ENCODE measurements around the gene FOXP3.

Gene FOXP3

DNA sequence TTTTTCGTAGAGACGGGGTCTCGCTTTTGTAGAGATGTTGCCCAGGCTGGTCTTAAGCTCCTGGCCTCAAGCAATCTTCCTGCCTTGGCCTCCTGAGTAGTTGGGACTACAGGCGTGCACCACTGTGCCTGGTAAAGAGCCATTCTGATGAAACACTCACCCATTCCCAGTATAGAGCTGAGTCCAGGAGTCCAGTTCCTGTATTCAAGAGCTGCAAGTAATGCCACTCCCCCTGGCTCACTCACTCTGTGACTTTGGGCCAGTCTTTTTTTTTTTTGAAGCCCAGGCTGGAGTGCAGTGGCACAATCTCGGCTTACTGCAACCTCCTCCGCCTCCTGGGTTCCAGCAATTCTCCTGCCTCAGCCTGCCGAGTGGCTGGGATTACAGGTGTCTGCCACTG, 25.8 kb downstream of the FOXP3 start:
- WGBS: 95% methylated on average over 7 of the region's 7 CpGs

DNA sequence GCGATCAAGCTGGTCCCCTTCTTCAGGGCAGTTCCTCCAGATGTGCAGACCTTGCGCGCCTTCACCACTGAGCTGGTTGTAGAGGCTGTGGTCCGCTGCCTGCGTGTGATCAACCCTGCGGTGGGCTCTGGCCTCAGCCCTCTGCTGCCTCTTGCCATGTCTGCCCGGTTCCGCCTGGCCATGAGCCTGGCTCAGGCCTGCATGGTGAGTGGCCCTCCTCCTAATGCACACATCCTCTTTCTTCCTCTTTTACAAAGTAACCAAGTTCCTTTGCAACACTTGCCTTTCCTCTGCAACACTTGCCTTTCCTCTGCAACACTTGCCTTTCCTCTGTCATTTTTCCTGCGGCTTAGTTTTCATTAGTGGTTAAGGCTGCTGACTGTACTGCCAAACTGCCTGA, 27.4 kb downstream of the FOXP3 start:
- H3K79me1 ChIP-seq (replicated peaks; ENCODE audit: low read length, poor library complexity, severe bottlenecking): peaks cover 3% of the 10 kb centered on the region
- 98% methylated on average over 9 of the region's 9 CpGs for WGBS
- H3K27me3 ChIP-seq (ENCODE audit: control insufficient read depth in 1 of 2, insufficient read depth in 1 of 2, low read length in 2 of 2): peaks cover 0 to 4% of the 10 kb centered on the region in 2 experiments

More for the DNA sequence above, 25.8 kb downstream of the FOXP3 start:
- Histone ChIP-seq H3K27ac (ENCODE audit: low read length, poor library complexity, severe bottlenecking) (no peak overlapping the region), H3K14ac (ENCODE audit: low read length in 2 of 2) (no peak overlapping the region), H3K27me3 (ENCODE audit: control insufficient read depth in 1 of 2, insufficient read depth in 1 of 2, low read length in 2 of 2) (peaks cover 0 to 7% of the 10 kb centered on the region in 2 experiments), H4K91ac (ENCODE audit: low read length) (no peak overlapping the region), H3K4me1 (ENCODE audit: control insufficient read depth, insufficient read depth, low read depth, low read length) (no peaks in the 10 kb centered on the region), H3K23ac (ENCODE audit: low read length in 2 of 2) (no peak overlapping the region), H3K4me3 (ENCODE audit: insufficient read depth in 1 of 2, low read depth in 1 of 2, low read length in 2 of 2) (no peak overlapping the region), H3K4ac (ENCODE audit: low read depth in 1 of 2, low read length in 2 of 2) (no peak overlapping the region), H3K36me3 (ENCODE audit: control insufficient read depth in 1 of 2, insufficient read depth in 2 of 2, low read depth in 1 of 2, low read length in 2 of 2) (peaks cover 0 to 17% of the 10 kb centered on the region in 2 experiments), H2AK5ac (ENCODE audit: low read length, severe bottlenecking) (no peak overlapping the region), H3K4me2 (ENCODE audit: low read length, poor library complexity, severe bottlenecking) (no peak overlapping the region), H3K18ac (ENCODE audit: low read depth in 1 of 2, low read length in 2 of 2) (no peak overlapping the region), H2BK15ac (ENCODE audit: low read depth, poor library complexity, severe bottlenecking) (no peak overlapping the region), H2BK120ac (ENCODE audit: low read depth, low read length) (no peak overlapping the region), H2AFZ (ENCODE audit: low read depth, low read length) (no peak overlapping the region), H3K9me3 (ENCODE audit: control insufficient read depth, low read length) (no peaks in the 10 kb centered on the region), H3K9ac (ENCODE audit: low read length) (no peak overlapping the region), H2BK12ac (ENCODE audit: low read length in 2 of 2) (no peak overlapping the region), H3K79me1 (replicated peaks; ENCODE audit: low read length, poor library complexity, severe bottlenecking) (peaks cover 3% of the 10 kb centered on the region), H2BK5ac (ENCODE audit: low read depth, low read length, poor library complexity, severe bottlenecking) (no peak overlapping the region), H4K8ac (ENCODE audit: low read length) (no peak overlapping the region)
- no peak for DNase-seq

DNA sequence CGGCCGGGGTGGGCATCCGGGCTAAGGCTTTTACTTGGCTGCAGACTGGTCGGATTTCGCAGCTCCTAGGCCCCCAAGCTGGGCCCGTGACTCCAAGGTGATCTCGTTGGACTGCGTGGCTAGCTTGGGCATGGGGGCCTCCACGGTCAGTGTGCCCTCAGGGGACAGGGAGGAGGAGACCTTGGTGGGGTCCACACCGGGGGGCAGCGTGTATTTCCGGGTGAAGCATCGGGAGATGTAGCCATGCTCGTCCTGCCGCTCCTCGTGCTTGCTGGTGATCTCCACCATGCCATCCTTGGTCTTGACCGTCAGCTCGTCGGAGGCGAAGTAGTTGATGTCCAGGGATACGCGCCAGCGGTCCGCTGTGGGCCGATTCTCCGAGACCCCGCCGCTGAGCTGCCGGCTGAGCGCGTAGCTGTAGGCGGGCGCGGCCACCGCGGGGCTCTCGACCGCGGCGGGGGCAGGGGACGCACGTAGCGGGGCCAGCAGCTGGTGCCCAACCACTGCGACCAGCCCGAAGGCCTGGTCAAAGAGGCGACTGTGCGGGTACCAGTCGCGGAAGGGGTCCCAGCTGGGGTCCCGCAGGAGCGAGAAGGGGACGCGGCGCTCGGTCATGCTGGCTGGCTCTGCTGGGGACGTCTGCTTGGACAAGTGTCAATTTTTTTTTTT, 30.5 kb downstream of the FOXP3 start:
- WGBS: 94% methylated on average over 52 of the region's 56 CpGs
- Histone ChIP-seq H2BK15ac (ENCODE audit: low read depth, poor library complexity, severe bottlenecking) (no peak overlapping the region), H3K4ac (ENCODE audit: low read depth in 1 of 2, low read length in 2 of 2) (no peak overlapping the region), H3K27ac (ENCODE audit: low read length, poor library complexity, severe bottlenecking) (no peak overlapping the region), H3K14ac (ENCODE audit: low read length in 2 of 2) (no peak overlapping the region), H3K4me2 (ENCODE audit: low read length, poor library complexity, severe bottlenecking) (no peak overlapping the region), H2AK5ac (ENCODE audit: low read length, severe bottlenecking) (no peak overlapping the region), H4K8ac (ENCODE audit: low read length) (no peak overlapping the region), H2AFZ (ENCODE audit: low read depth, low read length) (no peak overlapping the region), H2BK12ac (ENCODE audit: low read length in 2 of 2) (no peak overlapping the region), H3K36me3 (ENCODE audit: control insufficient read depth in 1 of 2, insufficient read depth in 2 of 2, low read depth in 1 of 2, low read length in 2 of 2) (no peaks in the 10 kb centered on the region), H3K23ac (ENCODE audit: low read length in 2 of 2) (no peak overlapping the region), H3K9me3 (ENCODE audit: control insufficient read depth, low read length) (no peaks in the 10 kb centered on the region), H3K79me1 (replicated peaks; ENCODE audit: low read length, poor library complexity, severe bottlenecking) (peaks cover 3% of the 10 kb centered on the region), H4K91ac (ENCODE audit: low read length) (no peak overlapping the region), H3K18ac (ENCODE audit: low read depth in 1 of 2, low read length in 2 of 2) (no peak overlapping the region), H3K4me1 (ENCODE audit: control insufficient read depth, insufficient read depth, low read depth, low read length) (peaks cover 5% of the 10 kb centered on the region), H3K9ac (ENCODE audit: low read length) (no peak overlapping the region), H3K4me3 (ENCODE audit: insufficient read depth in 1 of 2, low read depth in 1 of 2, low read length in 2 of 2) (no peak overlapping the region), H2BK5ac (ENCODE audit: low read depth, low read length, poor library complexity, severe bottlenecking) (no peak overlapping the region), H3K27me3 (ENCODE audit: control insufficient read depth in 1 of 2, insufficient read depth in 1 of 2, low read length in 2 of 2) (no peaks in the 10 kb centered on the region), H2BK120ac (ENCODE audit: low read depth, low read length) (no peak overlapping the region)
- no peak for DNase-seq

More for the DNA sequence above, 27.4 kb downstream of the FOXP3 start:
- no peak overlapping the region for H3K4ac ChIP-seq (ENCODE audit: low read depth in 1 of 2, low read length in 2 of 2)
- no peak overlapping the region for H2AFZ ChIP-seq (ENCODE audit: low read depth, low read length)
- H2AK5ac ChIP-seq (ENCODE audit: low read length, severe bottlenecking): no peak overlapping the region
- no peak overlapping the region for H3K14ac ChIP-seq (ENCODE audit: low read length in 2 of 2)
- peaks cover 0 to 3% of the 10 kb centered on the region in 2 experiments for H3K36me3 ChIP-seq (ENCODE audit: control insufficient read depth in 1 of 2, insufficient read depth in 2 of 2, low read depth in 1 of 2, low read length in 2 of 2)
- no peak overlapping the region for H4K8ac ChIP-seq (ENCODE audit: low read length)
- H4K91ac ChIP-seq (ENCODE audit: low read length): no peak overlapping the region
- no peak overlapping the region for H3K4me3 ChIP-seq (ENCODE audit: insufficient read depth in 1 of 2, low read depth in 1 of 2, low read length in 2 of 2)
- no peak overlapping the region for H3K4me2 ChIP-seq (ENCODE audit: low read length, poor library complexity, severe bottlenecking)
- no peak overlapping the region for H2BK15ac ChIP-seq (ENCODE audit: low read depth, poor library complexity, severe bottlenecking)
- H3K9ac ChIP-seq (ENCODE audit: low read length): no peak overlapping the region
- H2BK12ac ChIP-seq (ENCODE audit: low read length in 2 of 2): no peak overlapping the region
- no peak overlapping the region for H3K27ac ChIP-seq (ENCODE audit: low read length, poor library complexity, severe bottlenecking)
- no peak for DNase-seq
- H2BK120ac ChIP-seq (ENCODE audit: low read depth, low read length): no peak overlapping the region
- H2BK5ac ChIP-seq (ENCODE audit: low read depth, low read length, poor library complexity, severe bottlenecking): no peak overlapping the region
- H3K18ac ChIP-seq (ENCODE audit: low read depth in 1 of 2, low read length in 2 of 2): no peak overlapping the region
- H3K4me1 ChIP-seq (ENCODE audit: control insufficient read depth, insufficient read depth, low read depth, low read length): no peaks in the 10 kb centered on the region
- no peak overlapping the region for H3K23ac ChIP-seq (ENCODE audit: low read length in 2 of 2)
- H3K9me3 ChIP-seq (ENCODE audit: control insufficient read depth, low read length): no peaks in the 10 kb centered on the region

DNA sequence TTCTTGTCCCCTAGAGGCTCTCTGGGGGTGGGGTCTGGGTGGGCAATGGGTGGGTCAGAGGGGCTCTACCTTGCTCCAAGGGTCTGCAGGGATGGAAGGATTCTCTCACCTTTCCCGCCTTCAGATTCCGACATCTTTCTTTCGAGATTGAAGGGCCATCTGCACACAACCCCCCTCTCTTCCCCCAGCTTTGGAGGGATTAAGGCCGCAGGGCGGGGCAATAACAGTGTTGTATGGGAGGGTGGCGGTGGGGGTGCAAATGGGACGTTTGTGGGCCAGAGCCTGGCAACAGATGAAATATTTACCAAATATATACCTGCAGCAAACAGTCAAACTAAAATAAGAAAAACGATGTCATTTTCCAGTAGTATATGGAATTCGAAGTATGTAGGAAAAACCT, 31.3 kb downstream of the FOXP3 start, which contains the start of gene CACNA1F:
Gene CACNA1F, minus strand, starts transcription at position 165 of the 400 bp plus-strand sequence. Its CDS starts 31 bp downstream, at position 134.
- no peak within 1 kb of the TSS for H3K14ac ChIP-seq (ENCODE audit: low read length in 2 of 2)

More for the DNA sequence above, 31.3 kb downstream of the FOXP3 start, which contains the start of gene CACNA1F:
- H3K9me3 ChIP-seq (ENCODE audit: control insufficient read depth, low read length): no peaks in the 10 kb centered on the region
- no peak within 1 kb of the TSS for H2AFZ ChIP-seq (ENCODE audit: low read depth, low read length)
- H3K36me3 ChIP-seq (ENCODE audit: control insufficient read depth in 1 of 2, insufficient read depth in 2 of 2, low read depth in 1 of 2, low read length in 2 of 2): no peaks in the 10 kb centered on the region
- DNase-seq: no peak
- H2BK120ac ChIP-seq (ENCODE audit: low read depth, low read length): no peak within 1 kb of the TSS
- no peak within 1 kb of the TSS for H3K4me3 ChIP-seq (ENCODE audit: insufficient read depth in 1 of 2, low read depth in 1 of 2, low read length in 2 of 2)
- H3K27me3 ChIP-seq (ENCODE audit: control insufficient read depth in 1 of 2, insufficient read depth in 1 of 2, low read length in 2 of 2): no peaks in the 10 kb centered on the region
- no peak within 1 kb of the TSS for H3K27ac ChIP-seq (ENCODE audit: low read length, poor library complexity, severe bottlenecking)
- H3K23ac ChIP-seq (ENCODE audit: low read length in 2 of 2): no peak within 1 kb of the TSS
- H3K18ac ChIP-seq (ENCODE audit: low read depth in 1 of 2, low read length in 2 of 2): no peak within 1 kb of the TSS
- no peak within 1 kb of the TSS for H2BK15ac ChIP-seq (ENCODE audit: low read depth, poor library complexity, severe bottlenecking)
- no peak within 1 kb of the TSS for H4K91ac ChIP-seq (ENCODE audit: low read length)
- H4K8ac ChIP-seq (ENCODE audit: low read length): no peak within 1 kb of the TSS
- no peak within 1 kb of the TSS for H3K4ac ChIP-seq (ENCODE audit: low read depth in 1 of 2, low read length in 2 of 2)
- peaks cover 3% of the 10 kb centered on the region for H3K79me1 ChIP-seq (replicated peaks; ENCODE audit: low read length, poor library complexity, severe bottlenecking)
- H3K4me1 ChIP-seq (ENCODE audit: control insufficient read depth, insufficient read depth, low read depth, low read length): peaks cover 5% of the 10 kb centered on the region
- H3K9ac ChIP-seq (ENCODE audit: low read length): no peak within 1 kb of the TSS
- no CpG with 5 or more reads among the region's 9 CpGs for WGBS
- no peak within 1 kb of the TSS for H2BK12ac ChIP-seq (ENCODE audit: low read length in 2 of 2)
- no peak within 1 kb of the TSS for H3K4me2 ChIP-seq (ENCODE audit: low read length, poor library complexity, severe bottlenecking)
- H2AK5ac ChIP-seq (ENCODE audit: low read length, severe bottlenecking): no peak within 1 kb of the TSS
- no peak within 1 kb of the TSS for H2BK5ac ChIP-seq (ENCODE audit: low read depth, low read length, poor library complexity, severe bottlenecking)

Measured in mesenchymal stem cell (in vitro differentiated cells and primary cell).